ENCODE measurements around the gene TUBA1C.
"Not testable (repeated sequence)": the region's sequence is repeated elsewhere in the genome, so short reads cannot be mapped to it uniquely, and the experiment has no call there.

TUBA1C gene

GRCh38 chr12:49309386-49309785, 44.5 kb downstream of the TUBA1C start:
- H3K9me3 Mint-ChIP-seq: no peaks in the 10 kb centered on the region
- H3K4me3 Mint-ChIP-seq: no peak overlapping the region
- no peaks in the 10 kb centered on the region for H3K4me1 Mint-ChIP-seq
- H3K27ac Mint-ChIP-seq: no peak overlapping the region
- no peaks in the 10 kb centered on the region for H3K36me3 Mint-ChIP-seq
- H3K27me3 Mint-ChIP-seq: peaks cover 21% of the 10 kb centered on the region

- H3K9me3 Mint-ChIP-seq, H3K36me3 Mint-ChIP-seq, H3K27ac Mint-ChIP-seq, H3K4me3 Mint-ChIP-seq, H3K4me1 Mint-ChIP-seq: not testable (repeated sequence)
- peaks cover 18% of the 10 kb centered on the region for H3K27me3 Mint-ChIP-seq
Observed at GRCh38 chr12:49310451-49311000, 45.6 kb downstream of the TUBA1C start.

DNA sequence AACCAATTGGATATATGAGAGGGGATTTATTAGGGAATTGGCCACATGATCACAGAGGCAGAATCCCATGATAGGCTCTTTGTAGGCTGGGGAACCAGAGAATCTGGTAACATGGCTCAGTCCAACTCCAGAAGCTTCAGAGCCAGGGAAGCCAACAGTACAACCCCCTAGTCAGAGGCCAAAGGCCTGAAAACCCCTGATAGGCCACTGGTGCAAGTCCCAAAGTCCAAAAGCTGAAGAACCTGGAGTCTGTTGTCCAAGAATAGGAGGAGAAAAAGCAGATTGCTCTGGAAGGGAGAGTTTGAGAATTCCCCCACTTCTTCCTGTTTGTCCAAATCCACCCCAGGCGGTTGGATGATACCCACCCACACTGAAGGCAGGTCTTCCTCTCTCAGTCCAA, 49.9 kb downstream of the TUBA1C start:
- Mint-ChIP-seq H3K27me3 (peaks cover 7% of the 10 kb centered on the region), H3K4me3 (no peak overlapping the region), H3K27ac (no peak overlapping the region), H3K9me3 (no peaks in the 10 kb centered on the region), H3K36me3 (no peaks in the 10 kb centered on the region), H3K4me1 (no peaks in the 10 kb centered on the region)

GRCh38 chr12:49317118-49317517, 52.2 kb downstream of the TUBA1C start:
- not testable (repeated sequence) for H3K9me3 Mint-ChIP-seq, H3K4me1 Mint-ChIP-seq, H3K4me3 Mint-ChIP-seq, H3K27me3 Mint-ChIP-seq, H3K36me3 Mint-ChIP-seq, H3K27ac Mint-ChIP-seq

GRCh38 chr12:49320411-49321103, 55.7 kb downstream of the TUBA1C start:
- H3K36me3 Mint-ChIP-seq, H3K27me3 Mint-ChIP-seq, H3K27ac Mint-ChIP-seq, H3K9me3 Mint-ChIP-seq: not testable (repeated sequence)
- Mint-ChIP-seq H3K4me1 (peaks cover 21% of the 10 kb centered on the region), H3K4me3 (peak overlapping the region; percentile 60)

DNA sequence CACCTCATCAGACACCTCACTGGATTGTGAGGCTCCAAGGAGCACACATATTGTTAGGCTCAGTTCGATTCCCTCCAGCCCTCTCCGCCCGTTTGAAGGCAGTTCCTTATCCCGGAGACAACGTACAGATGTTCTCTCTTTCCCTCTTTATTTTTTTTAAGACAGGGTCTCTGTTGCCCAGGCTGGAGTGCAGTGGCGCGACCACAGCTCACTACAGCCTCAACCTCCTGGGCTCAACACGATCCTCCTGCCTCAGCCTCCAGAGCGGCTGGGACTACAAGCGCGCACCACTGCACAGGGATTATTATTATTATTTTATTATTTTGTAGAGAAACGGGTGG, 57.5 kb downstream of the TUBA1C start:
- Mint-ChIP-seq H3K36me3 (no peaks in the 10 kb centered on the region), H3K4me3 (peak overlapping the region; percentile 96), H3K27ac (peak overlapping the region; percentile 87), H3K4me1 (peaks cover 21% of the 10 kb centered on the region), H3K27me3 (no peaks in the 10 kb centered on the region), H3K9me3 (no peaks in the 10 kb centered on the region)

DNA sequence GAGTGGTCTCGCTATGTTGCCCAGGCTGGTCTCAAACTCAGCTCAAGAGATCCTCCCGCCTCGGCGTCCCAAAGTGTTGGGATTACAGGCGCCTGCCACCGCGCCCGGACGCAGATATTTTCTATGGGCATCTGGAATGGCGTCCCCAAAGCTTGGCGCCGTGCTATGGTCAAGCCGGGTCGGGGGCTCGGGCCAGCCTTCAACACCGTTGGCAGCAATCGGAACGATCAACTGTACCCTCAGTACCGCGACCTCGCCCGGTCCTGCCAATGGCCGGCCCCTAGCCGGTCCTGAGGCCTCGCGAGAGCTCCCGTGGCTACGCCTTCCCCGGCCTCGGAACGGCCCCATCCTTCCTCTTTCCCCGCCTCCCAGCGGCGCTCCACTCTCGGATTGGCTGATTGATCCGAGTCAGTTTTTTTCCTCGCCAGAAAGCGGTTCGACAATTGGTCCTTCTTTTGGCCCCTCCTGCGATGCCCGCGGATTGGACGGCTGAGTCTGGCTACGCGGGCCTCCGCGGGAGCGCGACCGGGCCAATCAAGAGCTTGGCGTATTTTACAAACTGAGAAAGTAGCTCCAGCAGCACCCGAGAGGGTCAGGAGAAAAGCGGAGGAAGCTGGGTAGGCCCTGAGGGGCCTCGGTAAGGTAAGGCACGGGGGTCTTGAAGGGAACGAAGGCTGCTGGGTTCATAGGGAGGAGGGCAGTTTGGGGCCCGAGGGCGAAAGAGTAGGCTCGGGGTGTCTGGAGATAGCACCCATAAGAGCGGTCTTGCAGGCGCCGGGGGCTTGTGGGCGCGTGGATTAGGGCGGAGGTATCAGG, 58.0 kb downstream of the TUBA1C start, which contains the start of gene TROAP:
TROAP (plus strand) TSS at position 548 of the 816 bp plus-strand sequence. CDS start 354 bp downstream, outside the sequence.
- no peaks in the 10 kb centered on the region for H3K9me3 Mint-ChIP-seq
- H3K4me3 Mint-ChIP-seq: peak within 1 kb of the TSS; percentile 96
- no peaks in the 10 kb centered on the region for H3K27me3 Mint-ChIP-seq
- peaks cover 21% of the 10 kb centered on the region for H3K4me1 Mint-ChIP-seq
- no peaks in the 10 kb centered on the region for H3K36me3 Mint-ChIP-seq
- peak within 1 kb of the TSS; percentile 87 for H3K27ac Mint-ChIP-seq

- Mint-ChIP-seq H3K27ac (no peak overlapping the region), H3K4me1 (peaks cover 21% of the 10 kb centered on the region), H3K4me3 (peak overlapping the region; percentile 96), H3K9me3 (no peaks in the 10 kb centered on the region), H3K27me3 (no peaks in the 10 kb centered on the region), H3K36me3 (no peaks in the 10 kb centered on the region)
Observed at GRCh38 chr12:49323524-49324097, 58.7 kb downstream of the TUBA1C start.
